Uterus (tissue), 4 donors: ENCODE data around the gene METTL26. TPM values are rescaled to one million over a fixed set of nuclear protein-coding genes. Genes with fewer than 3 reads are reported as not detected.

ENCODE experiments used
- DNase-seq, 2 donors: peaks; one replicate each; pipeline ENCODE4 v3.0.0-alpha.2; 2019 to 2020
- H3K27ac ChIP-seq, 2 donors: fragments of 200-600 bp; sonication (generic); 1 replicate in 1 of 2; 2 replicates in 1 of 2; pipeline ENCODE4 v1.5.1; 2016 to 2018
- H3K27me3 ChIP-seq, 2 donors: fragments of 200-600 bp; sonication (generic); one replicate each; pipeline ENCODE4 v1.5.1; 2018 to 2019; ENCODE audit warnings: control low read depth in 1 of 2
- H3K36me3 ChIP-seq, 2 donors: fragments of 200-600 bp; sonication (generic); one replicate each; pipeline ENCODE4 v1.5.1; 2019; ENCODE audit warnings: control low read depth in 1 of 2
- H3K4me1 ChIP-seq, 2 donors: fragments of 200-600 bp; sonication (generic); one replicate each; pipeline ENCODE4 v1.5.1; 2018 to 2019; ENCODE audit warnings: control low read depth in 1 of 2
- H3K4me3 ChIP-seq, 2 donors: fragments of 200-600 bp; sonication (generic); 1 replicate in 1 of 2; 2 replicates in 1 of 2; pipeline ENCODE4 v1.5.1; 2018 to 2019; ENCODE audit warnings: mild to moderate bottlenecking in 1 of 2
- H3K9me3 ChIP-seq, 2 donors: fragments of 200-600 bp; sonication (generic); one replicate each; pipeline ENCODE4 v1.5.1; 2019; ENCODE audit warnings: control low read depth in 1 of 2
- POLR2A ChIP-seq, 2 donors: fragments of 450-650 bp; IDR thresholded peaks; one replicate each; pipeline ENCODE4 v1.6.1; 2016; ENCODE audit warnings: antibody characterized with exemption in 2 of 2, mild to moderate bottlenecking in 1 of 2, moderate library complexity in 1 of 2
- intact Hi-C: fragments of 100-400 bp; cut with DNase I; formaldehyde crosslinking; loops from one replicate; pipeline ENCODE4 v1.15.1; 2023; ENCODE audit warnings: low total_unique reads
- total RNA-seq, 4 donors: library from RNA; depleted of rRNA in 3 of 4; stranded (reverse); fragments of >200 nt in 3 of 4; gene quantifications; one replicate each; pipeline versions ENCODE4 v1.1.0 to v1.2.4, GENCODE V29; 2014 to 2023
- TF ChIP-seq, protein P1 (sequence below), 4 experiments: fragments of 200-600 bp in 2 of 4; fragments of 450-650 bp in 2 of 4; sonication (generic) in 2 of 4; IDR thresholded peaks; one replicate each; pipeline ENCODE4 v1.5.1; 2016 to 2019; ENCODE audit warnings: antibody characterized with exemption in 4 of 4, mild to moderate bottlenecking in 2 of 4, moderate library complexity in 1 of 4
- donor health status: DM: yes; HTN: yes; CAD: no.

METTL26 gene
- total RNA-seq, 4 donors from 2014 or later: 29.5 to 171 (median 97.1) TPM

DNA sequence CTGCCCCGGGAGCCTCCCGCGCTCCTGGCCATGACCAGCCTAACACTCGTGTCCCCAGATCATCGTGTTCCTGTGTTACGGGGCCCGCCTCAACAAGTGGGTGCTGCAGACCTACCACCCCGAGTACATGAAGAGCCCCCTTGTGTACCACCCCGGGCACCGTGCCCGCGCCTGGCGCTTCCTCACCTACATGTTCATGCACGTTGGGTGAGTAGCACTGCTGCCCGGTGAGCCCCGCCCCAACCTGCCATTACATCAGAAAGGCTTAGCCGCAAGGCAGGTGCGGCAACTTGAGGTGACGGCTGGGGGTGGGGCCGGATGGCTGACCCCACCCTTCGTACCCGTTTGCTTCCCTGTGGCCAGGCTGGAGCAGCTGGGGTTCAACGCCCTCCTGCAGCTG lies 40.8 kb upstream of the METTL26 start:
- intact Hi-C loops: no loop called here
- DNase-seq: no peak
- Histone ChIP-seq H3K4me1 (peaks cover 0 to 22% of the 10 kb centered on the region in 2 donors), H3K36me3 (no peaks in the 10 kb centered on the region), H3K27ac (no peak overlapping the region), H3K27me3 (no peaks in the 10 kb centered on the region), H3K9me3 (no peaks in the 10 kb centered on the region), H3K4me3 (no peak overlapping the region)
- TF ChIP-seq, protein P1, sequence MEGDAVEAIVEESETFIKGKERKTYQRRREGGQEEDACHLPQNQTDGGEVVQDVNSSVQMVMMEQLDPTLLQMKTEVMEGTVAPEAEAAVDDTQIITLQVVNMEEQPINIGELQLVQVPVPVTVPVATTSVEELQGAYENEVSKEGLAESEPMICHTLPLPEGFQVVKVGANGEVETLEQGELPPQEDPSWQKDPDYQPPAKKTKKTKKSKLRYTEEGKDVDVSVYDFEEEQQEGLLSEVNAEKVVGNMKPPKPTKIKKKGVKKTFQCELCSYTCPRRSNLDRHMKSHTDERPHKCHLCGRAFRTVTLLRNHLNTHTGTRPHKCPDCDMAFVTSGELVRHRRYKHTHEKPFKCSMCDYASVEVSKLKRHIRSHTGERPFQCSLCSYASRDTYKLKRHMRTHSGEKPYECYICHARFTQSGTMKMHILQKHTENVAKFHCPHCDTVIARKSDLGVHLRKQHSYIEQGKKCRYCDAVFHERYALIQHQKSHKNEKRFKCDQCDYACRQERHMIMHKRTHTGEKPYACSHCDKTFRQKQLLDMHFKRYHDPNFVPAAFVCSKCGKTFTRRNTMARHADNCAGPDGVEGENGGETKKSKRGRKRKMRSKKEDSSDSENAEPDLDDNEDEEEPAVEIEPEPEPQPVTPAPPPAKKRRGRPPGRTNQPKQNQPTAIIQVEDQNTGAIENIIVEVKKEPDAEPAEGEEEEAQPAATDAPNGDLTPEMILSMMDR (IDR thresholded peaks at IDR 0.05): no peak
- no peak for TF ChIP-seq POLR2A (IDR thresholded peaks at IDR 0.05)

DNA sequence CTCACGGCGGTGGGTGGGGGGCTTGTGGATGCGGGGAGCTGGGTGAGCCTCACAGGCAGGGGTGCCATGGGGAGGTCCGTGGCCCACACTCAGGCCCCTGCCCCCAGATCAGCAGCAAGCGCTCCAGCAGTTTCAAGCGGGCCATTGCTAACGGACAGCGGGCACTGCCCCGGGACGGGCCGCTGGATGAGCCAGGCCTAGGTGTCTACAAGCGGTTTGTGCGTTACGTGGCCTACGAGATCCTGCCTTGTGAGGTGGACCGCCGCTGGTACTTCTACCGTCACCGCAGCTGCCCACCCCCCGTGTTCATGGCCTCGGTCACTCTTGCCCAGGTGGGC lies 40.4 kb upstream of the METTL26 start:
- Histone ChIP-seq H3K27ac (no peak overlapping the region), H3K9me3 (no peaks in the 10 kb centered on the region), H3K4me1 (peaks cover 0 to 19% of the 10 kb centered on the region in 2 donors), H3K27me3 (no peaks in the 10 kb centered on the region), H3K36me3 (no peaks in the 10 kb centered on the region), H3K4me3 (no peak overlapping the region)
- no peak for DNase-seq
- no peak for TF ChIP-seq POLR2A (IDR thresholded peaks at IDR 0.05)
- TF ChIP-seq, protein P1 (IDR thresholded peaks at IDR 0.05): no peak
- intact Hi-C loops: no loop called here

DNA sequence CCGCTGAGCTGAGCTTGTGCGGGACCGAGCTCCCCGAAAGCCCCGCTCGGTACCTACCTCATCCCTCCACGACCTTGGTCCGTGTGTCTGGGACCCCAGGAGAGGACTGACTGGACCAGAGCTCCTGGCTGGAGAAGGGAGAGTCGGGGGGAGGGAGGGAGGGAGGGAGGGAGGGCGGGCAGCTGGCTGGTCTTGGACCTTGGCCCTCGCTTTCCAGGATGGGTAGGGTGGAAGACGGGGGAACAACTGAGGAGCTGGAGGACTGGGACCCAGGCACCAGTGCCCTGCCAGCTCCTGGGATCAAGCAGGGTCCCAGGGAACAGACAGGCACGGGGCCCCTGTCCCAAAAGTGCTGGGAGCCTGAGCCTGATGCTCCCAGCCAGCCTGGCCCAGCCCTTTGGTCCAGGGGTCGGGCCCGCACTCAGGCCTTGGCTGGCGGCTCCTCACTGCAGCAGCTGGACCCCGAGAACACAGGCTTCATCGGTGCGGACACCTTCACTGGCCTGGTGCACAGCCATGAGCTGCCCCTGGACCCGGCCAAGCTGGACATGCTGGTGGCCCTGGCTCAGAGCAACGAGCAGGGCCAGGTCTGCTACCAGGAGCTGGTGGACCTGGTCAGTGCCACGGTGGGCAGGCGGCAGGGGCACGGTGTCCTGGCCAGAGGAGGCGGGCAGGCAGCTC lies 39.9 kb upstream of the METTL26 start:
- TF ChIP-seq, protein P1 (IDR thresholded peaks at IDR 0.05): no peak
- TF ChIP-seq POLR2A (IDR thresholded peaks at IDR 0.05): no peak
- H3K36me3 ChIP-seq: no peaks in the 10 kb centered on the region
- H3K4me3 ChIP-seq: no peak overlapping the region
- no peaks in the 10 kb centered on the region for H3K27me3 ChIP-seq
- no peak for DNase-seq
- intact Hi-C loops: no loop called here
- no peak overlapping the region for H3K27ac ChIP-seq
- no peaks in the 10 kb centered on the region for H3K9me3 ChIP-seq
- peaks cover 0 to 14% of the 10 kb centered on the region in 2 donors for H3K4me1 ChIP-seq

DNA sequence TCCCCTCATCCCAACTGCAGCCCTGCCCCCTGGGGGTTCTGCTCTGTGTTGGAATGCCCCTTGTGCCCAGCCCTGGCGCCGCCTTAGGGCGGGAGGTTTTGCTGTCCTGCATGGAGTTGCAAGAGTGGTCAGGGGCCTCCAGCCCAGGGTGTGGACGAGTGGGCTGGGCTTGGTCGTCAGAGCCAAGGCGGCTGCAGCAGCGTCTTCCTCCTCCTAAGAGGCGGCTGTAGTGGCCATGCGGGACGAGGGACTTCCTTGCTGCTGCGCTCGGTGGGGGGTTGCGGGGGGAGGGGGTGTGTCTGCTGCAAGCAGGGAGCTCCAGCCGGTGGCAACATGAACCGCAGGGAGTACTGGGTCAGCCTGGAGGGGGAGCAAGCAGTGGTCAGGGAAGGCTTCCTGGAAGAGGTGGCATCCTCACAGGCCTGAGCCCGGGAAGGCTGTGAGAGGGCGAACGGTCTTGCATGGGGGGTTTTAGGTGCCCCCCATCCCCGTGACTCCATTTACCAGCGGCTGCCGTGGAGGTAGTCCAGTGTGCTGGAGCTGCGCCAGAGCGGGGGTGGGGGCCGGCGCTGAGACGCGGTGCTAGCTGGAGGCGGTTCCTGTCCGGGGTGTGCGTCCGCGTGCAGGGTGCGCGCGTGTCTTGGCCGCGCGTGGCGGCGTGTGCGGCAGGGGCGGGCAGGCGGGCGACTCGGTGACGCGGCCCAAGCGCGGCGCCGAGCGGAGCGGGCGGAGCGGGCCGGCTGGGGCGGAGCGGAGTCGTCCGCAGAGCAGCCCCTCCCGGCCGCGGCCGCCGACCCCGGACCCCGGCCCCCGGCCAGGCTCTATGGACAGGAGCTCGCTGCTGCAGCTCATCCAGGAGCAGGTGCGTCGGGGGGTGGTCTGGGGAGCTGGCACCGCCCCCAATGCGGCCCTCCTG lies 39.1 kb upstream of the METTL26 start, which contains the start of gene RHBDL1:
Gene RHBDL1, plus strand, starts transcription at position 704 of the 916 bp plus-strand sequence. Its CDS starts 120 bp downstream, at position 824.
- no peak within 1 kb of the TSS for H3K27ac ChIP-seq
- no peaks in the 10 kb centered on the region for H3K36me3 ChIP-seq
- no peak for DNase-seq
- H3K9me3 ChIP-seq: no peaks in the 10 kb centered on the region
- H3K4me3 ChIP-seq: no peak within 1 kb of the TSS
- peaks cover 0 to 11% of the 10 kb centered on the region in 2 donors for H3K4me1 ChIP-seq
- intact Hi-C loops: no loop called here
- H3K27me3 ChIP-seq: no peaks in the 10 kb centered on the region
- TF ChIP-seq, protein P1 (IDR thresholded peaks at IDR 0.05): no peak
- TF ChIP-seq POLR2A (IDR thresholded peaks at IDR 0.05): no peak
